ENCODE data around the gene AFAP1L1. TPM values are rescaled to one million over a fixed set of nuclear protein-coding genes. Genes with fewer than 3 reads are reported as not detected.

The AFAP1L1 gene
- total and polyA plus RNA-seq, 9 of the 15 experiments (the other 6 are each of a cell fraction or from before 2014, with no cell fraction given): 0.01 to 0.12 (median 0.03) TPM; not detected in 4

DNA sequence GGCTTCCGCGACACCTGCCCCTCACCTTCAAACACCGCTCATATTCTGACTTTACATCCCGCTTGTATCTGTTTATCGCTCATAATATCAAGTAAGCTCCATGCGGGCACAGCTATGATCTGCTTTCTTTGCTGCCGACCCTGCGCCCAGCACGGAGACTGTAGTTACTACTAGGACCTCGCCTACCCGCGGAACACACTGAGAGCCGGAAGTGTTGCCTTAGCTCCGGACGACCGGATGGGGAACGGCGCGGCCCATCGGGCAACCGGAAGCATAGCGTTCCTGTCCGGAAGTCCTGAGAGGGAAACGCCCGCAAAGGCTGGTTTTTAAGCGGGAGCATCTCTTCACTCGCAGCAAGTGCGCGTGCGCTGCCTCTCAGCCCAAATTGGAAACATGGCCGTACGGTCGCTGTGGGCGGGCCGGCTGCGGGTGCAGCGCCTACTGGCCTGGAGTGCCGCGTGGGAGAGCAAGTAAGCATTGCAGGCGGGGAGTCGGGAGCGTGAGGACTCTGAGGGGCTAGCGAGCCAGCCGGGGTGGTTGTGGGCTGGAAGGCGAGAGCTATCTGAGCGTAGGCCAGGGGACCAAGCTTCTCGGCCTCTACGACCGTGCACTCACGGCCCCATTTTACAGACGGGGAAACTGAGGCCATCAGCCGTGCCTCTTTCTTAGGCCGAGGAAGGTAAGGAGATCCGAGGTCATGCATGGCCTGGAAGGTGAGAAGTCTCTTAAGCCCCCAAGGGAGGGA lies 73.7 kb downstream of the AFAP1L1 start, which contains the start of gene GRPEL2 (continued):
- TF ChIP-seq, protein P1, sequence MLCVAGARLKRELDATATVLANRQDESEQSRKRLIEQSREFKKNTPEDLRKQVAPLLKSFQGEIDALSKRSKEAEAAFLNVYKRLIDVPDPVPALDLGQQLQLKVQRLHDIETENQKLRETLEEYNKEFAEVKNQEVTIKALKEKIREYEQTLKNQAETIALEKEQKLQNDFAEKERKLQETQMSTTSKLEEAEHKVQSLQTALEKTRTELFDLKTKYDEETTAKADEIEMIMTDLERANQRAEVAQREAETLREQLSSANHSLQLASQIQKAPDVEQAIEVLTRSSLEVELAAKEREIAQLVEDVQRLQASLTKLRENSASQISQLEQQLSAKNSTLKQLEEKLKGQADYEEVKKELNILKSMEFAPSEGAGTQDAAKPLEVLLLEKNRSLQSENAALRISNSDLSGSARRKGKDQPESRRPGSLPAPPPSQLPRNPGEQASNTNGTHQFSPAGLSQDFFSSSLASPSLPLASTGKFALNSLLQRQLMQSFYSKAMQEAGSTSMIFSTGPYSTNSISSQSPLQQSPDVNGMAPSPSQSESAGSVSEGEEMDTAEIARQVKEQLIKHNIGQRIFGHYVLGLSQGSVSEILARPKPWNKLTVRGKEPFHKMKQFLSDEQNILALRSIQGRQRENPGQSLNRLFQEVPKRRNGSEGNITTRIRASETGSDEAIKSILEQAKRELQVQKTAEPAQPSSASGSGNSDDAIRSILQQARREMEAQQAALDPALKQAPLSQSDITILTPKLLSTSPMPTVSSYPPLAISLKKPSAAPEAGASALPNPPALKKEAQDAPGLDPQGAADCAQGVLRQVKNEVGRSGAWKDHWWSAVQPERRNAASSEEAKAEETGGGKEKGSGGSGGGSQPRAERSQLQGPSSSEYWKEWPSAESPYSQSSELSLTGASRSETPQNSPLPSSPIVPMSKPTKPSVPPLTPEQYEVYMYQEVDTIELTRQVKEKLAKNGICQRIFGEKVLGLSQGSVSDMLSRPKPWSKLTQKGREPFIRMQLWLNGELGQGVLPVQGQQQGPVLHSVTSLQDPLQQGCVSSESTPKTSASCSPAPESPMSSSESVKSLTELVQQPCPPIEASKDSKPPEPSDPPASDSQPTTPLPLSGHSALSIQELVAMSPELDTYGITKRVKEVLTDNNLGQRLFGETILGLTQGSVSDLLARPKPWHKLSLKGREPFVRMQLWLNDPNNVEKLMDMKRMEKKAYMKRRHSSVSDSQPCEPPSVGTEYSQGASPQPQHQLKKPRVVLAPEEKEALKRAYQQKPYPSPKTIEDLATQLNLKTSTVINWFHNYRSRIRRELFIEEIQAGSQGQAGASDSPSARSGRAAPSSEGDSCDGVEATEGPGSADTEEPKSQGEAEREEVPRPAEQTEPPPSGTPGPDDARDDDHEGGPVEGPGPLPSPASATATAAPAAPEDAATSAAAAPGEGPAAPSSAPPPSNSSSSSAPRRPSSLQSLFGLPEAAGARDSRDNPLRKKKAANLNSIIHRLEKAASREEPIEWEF (CRISPR knock-in tag; IDR thresholded peaks at IDR 0.05): no peak
- TF ChIP-seq, protein P2, sequence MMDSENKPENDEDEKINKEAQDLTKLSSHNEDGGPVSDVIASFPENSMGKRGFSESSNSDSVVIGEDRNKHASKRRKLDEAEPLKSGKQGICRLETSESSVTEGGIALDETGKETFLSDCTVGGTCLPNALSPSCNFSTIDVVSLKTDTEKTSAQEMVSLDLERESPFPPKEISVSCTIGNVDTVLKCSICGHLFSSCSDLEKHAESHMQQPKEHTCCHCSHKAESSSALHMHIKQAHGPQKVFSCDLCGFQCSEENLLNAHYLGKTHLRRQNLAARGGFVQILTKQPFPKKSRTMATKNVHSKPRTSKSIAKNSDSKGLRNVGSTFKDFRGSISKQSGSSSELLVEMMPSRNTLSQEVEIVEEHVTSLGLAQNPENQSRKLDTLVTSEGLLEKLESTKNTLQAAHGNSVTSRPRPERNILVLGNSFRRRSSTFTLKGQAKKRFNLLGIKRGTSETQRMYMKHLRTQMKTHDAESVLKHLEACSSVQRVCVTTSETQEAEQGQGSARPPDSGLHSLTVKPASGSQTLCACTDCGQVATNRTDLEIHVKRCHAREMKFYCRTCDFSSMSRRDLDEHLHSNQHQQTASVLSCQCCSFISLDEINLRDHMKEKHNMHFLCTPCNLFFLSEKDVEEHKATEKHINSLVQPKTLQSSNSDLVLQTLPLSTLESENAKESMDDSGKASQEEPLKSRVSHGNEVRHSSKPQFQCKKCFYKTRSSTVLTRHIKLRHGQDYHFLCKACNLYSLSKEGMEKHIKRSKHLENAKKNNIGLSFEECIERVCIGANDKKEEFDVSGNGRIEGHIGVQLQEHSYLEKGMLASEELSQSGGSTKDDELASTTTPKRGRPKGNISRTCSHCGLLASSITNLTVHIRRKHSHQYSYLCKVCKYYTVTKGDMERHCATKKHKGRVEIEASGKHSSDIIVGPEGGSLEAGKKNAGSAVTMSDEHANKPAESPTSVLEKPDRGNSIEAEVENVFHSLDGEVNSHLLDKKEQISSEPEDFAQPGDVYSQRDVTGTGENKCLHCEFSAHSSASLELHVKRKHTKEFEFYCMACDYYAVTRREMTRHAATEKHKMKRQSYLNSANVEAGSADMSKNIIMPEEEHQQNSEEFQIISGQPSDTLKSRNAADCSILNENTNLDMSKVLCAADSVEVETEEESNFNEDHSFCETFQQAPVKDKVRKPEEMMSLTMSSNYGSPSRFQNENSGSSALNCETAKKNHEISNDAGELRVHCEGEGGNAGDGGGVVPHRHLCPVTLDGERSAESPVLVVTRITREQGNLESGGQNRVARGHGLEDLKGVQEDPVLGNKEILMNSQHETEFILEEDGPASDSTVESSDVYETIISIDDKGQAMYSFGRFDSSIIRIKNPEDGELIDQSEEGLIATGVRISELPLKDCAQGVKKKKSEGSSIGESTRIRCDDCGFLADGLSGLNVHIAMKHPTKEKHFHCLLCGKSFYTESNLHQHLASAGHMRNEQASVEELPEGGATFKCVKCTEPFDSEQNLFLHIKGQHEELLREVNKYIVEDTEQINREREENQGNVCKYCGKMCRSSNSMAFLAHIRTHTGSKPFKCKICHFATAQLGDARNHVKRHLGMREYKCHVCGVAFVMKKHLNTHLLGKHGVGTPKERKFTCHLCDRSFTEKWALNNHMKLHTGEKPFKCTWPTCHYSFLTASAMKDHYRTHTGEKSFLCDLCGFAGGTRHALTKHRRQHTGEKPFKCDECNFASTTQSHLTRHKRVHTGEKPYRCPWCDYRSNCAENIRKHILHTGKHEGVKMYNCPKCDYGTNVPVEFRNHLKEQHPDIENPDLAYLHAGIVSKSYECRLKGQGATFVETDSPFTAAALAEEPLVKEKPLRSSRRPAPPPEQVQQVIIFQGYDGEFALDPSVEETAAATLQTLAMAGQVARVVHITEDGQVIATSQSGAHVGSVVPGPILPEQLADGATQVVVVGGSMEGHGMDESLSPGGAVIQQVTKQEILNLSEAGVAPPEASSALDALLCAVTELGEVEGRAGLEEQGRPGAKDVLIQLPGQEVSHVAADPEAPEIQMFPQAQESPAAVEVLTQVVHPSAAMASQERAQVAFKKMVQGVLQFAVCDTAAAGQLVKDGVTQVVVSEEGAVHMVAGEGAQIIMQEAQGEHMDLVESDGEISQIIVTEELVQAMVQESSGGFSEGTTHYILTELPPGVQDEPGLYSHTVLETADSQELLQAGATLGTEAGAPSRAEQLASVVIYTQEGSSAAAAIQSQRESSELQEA (IDR thresholded peaks at IDR 0.05; ENCODE audit: low read depth): no peak
- TF ChIP-seq SNIP1 (IDR thresholded peaks at IDR 0.05; ENCODE audit: low read depth): no peak
- TF ChIP-seq RBM25 (IDR thresholded peaks at IDR 0.05; ENCODE audit: low read depth, low read length, severe bottlenecking): peak; percentile 92
- peak; percentile 90 to 96 for TF ChIP-seq KDM1A (IDR thresholded peaks at IDR 0.05)
- TF ChIP-seq L3MBTL2 (IDR thresholded peaks at IDR 0.05): peak; percentile 75
- no peak for TF ChIP-seq NR1H2 (CRISPR knock-in tag; IDR thresholded peaks at IDR 0.05)
- TF ChIP-seq HEY1 (CRISPR knock-in tag; IDR thresholded peaks at IDR 0.05; ENCODE audit: borderline replicate concordance): no peak
- peak; percentile 7; the same call in 1 of the 2 replicates for TF ChIP-seq SMARCA4 (IDR thresholded peaks at IDR 0.05)
- no peak for TF ChIP-seq ZNF224 (CRISPR knock-in tag; IDR thresholded peaks at IDR 0.05)
- peak in 1 of 2 experiments; percentile 76; a peak in 3 of 4 replicates for TF ChIP-seq MAZ (CRISPR knock-in tag; conservative IDR thresholded peaks at IDR 0.05 in 1 of 2, IDR thresholded peaks at IDR 0.05 in 1 of 2)
- no peak for TF ChIP-seq HLTF (IDR thresholded peaks at IDR 0.05)
- no peak for TF ChIP-seq FUS (optimal IDR thresholded peaks at IDR 0.05; ENCODE audit: low read depth, low read length)
- TF ChIP-seq POLR2AphosphoS5 (IDR thresholded peaks at IDR 0.05; ENCODE audit: control insufficient read depth, insufficient read depth, low read depth, low read length): peak; percentile 87
- no peak for TF ChIP-seq GATA2 (CRISPR knock-in tag; IDR thresholded peaks at IDR 0.05)

Data from K562 (cell line).